Nephron progenitor cell (in vitro differentiated cells): Measurements from ENCODE around the gene ADARB2.
A peak's percentile ranks its signal among the peaks of the same experiment; 100 is the strongest.

Source experiments
- DNase-seq: peaks from one replicate; pipeline ENCODE4 v3.0.0; 2021
- H3K27ac Mint-ChIP-seq: 2 replicates; pipeline ENCODE4 v1.8.0; 2021; ENCODE audit warnings: mild to moderate bottlenecking, moderate library complexity, mixed read lengths
- H3K27me3 Mint-ChIP-seq: 2 replicates; pipeline ENCODE4 v1.8.0; 2021; ENCODE audit warnings: mild to moderate bottlenecking, low read depth, mixed read lengths; ENCODE audit not compliant: poor library complexity
- H3K36me3 Mint-ChIP-seq: 2 replicates; pipeline ENCODE4 v1.8.0; 2021; ENCODE audit warnings: low read depth, mixed read lengths
- H3K4me1 Mint-ChIP-seq: 2 replicates; pipeline ENCODE4 v1.8.0; 2021; ENCODE audit warnings: mixed read lengths
- H3K4me3 Mint-ChIP-seq: 2 replicates; pipeline ENCODE4 v1.8.0; 2021; ENCODE audit warnings: mild to moderate bottlenecking, moderate library complexity, mixed read lengths
- H3K9me3 Mint-ChIP-seq: 2 replicates; pipeline ENCODE4 v1.8.0; 2021; ENCODE audit warnings: mild to moderate bottlenecking, moderate library complexity, mixed read lengths
- TF ChIP-seq, protein P1 (sequence below): fragments of 200-600 bp; sonication (generic); IDR thresholded peaks from 2 replicates; pipeline ENCODE4 v1.5.0; 2021; ENCODE audit warnings: antibody characterized with exemption

The ADARB2 gene

DNA sequence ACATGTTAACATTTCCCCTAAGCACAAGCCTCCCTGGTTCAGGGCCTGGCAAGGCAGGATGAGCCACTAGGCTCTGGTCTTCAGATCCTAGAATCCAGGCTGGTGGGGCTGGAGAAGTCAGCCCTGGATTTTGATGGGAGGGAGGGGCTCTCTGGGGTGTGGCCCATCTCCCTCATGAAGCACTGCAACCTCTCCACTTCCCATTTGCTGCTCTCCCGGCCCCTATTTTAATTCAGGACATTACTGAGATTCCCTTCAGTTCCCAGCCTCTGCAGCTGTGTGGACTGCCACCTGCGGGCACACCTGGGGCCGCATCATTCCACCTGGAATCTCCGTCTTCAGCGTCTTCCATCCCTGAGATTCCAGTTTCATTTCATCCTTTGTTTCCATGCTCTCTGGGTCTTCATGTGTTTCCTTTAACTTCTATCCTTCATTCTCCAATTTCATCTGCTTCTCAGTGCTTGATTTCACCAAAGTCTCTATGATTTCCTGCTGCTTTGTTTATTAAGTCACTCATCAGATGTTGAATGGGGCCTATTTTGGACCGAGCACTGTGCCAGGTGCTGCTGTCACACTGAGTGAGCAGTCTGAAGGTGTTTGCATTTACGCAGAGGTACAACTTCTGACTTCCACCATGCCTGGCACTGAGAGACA lies 427.6 kb downstream of the ADARB2 start:
- Mint-ChIP-seq H3K4me1 (peaks cover 9% of the 10 kb centered on the region), H3K4me3 (no peak overlapping the region), H3K27me3 (peaks cover 19% of the 10 kb centered on the region), H3K9me3 (peaks cover 4% of the 10 kb centered on the region), H3K36me3 (no peaks in the 10 kb centered on the region), H3K27ac (no peak overlapping the region)
- no peak for DNase-seq
- TF ChIP-seq, protein P1, sequence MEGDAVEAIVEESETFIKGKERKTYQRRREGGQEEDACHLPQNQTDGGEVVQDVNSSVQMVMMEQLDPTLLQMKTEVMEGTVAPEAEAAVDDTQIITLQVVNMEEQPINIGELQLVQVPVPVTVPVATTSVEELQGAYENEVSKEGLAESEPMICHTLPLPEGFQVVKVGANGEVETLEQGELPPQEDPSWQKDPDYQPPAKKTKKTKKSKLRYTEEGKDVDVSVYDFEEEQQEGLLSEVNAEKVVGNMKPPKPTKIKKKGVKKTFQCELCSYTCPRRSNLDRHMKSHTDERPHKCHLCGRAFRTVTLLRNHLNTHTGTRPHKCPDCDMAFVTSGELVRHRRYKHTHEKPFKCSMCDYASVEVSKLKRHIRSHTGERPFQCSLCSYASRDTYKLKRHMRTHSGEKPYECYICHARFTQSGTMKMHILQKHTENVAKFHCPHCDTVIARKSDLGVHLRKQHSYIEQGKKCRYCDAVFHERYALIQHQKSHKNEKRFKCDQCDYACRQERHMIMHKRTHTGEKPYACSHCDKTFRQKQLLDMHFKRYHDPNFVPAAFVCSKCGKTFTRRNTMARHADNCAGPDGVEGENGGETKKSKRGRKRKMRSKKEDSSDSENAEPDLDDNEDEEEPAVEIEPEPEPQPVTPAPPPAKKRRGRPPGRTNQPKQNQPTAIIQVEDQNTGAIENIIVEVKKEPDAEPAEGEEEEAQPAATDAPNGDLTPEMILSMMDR: no peak

DNA sequence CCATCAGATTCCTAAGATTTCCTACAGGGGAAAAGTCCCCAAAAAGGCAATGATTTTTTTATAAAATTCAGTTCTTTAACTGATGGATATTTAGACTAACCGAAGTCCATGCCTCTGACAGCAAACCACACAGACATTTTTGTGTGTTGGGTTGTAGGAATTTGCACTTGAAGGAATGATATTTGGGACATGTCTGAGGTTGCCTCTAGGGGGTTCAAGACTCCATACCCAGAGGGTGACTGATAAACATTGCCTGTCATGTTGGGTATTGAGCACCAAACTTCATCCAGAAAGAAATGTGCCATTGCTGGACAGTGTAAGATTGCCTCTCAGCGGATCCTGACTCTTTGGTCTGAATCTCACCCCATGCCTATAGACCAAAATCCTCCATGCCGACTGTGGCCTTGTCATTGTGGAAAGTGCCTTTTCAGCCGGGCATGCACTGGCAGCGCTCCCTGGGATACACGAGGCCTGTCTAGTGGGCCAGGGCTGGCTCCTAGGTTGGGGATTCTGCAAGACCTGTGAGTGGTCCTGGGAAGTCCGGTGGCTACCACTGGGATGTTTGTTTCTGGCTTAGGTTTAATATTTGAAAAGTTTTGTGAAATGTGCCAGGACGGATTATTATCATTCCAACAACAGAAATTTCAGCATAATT lies 428.2 kb downstream of the ADARB2 start:
- H3K4me1 Mint-ChIP-seq: peaks cover 3% of the 10 kb centered on the region

DNA sequence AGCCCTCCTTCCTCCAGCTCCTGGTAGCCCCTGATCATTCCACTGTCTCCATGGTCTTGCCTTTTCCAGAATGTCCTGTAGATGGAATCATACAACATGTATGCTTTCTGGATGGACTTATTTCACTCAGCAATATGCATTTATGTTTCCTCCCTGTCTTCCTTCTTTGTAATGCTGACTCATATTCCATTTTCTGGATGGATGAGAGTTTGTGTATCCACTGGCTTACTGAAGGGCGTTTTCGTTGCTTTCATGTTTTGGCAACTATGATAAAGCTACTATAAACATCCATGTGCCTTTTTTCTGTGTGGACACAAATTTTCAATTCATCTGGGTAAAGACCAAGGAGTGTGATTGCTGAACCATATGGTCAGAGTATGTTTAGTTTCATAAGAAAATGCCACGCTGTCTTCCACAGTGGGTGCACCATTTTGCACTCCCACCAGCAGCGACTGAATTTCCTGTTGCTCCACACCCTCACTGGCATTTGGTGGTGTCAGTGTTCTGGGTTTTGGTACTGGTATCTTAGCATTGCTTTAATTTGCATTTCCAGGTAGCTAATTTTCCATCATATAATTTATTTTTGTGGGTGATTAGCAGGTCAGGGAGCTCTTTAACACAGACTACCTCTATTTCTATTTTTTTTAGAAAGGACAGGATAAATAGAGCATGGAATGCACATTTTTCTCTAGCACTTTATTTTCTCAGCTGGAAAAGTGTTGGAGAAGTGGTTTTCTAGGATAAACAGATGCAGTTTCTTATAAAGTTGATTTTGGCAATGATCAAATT lies 429.0 kb downstream of the ADARB2 start:
- H3K4me1 Mint-ChIP-seq: no peaks in the 10 kb centered on the region
- no peak for DNase-seq
- no peaks in the 10 kb centered on the region for H3K36me3 Mint-ChIP-seq
- H3K4me3 Mint-ChIP-seq: no peak overlapping the region
- peaks cover 13% of the 10 kb centered on the region for H3K27me3 Mint-ChIP-seq
- TF ChIP-seq, protein P1: no peak
- H3K27ac Mint-ChIP-seq: no peak overlapping the region
- H3K9me3 Mint-ChIP-seq: peaks cover 4% of the 10 kb centered on the region

More for the DNA sequence above, 428.2 kb downstream of the ADARB2 start:
- H3K9me3 Mint-ChIP-seq: peaks cover 4% of the 10 kb centered on the region
- H3K27ac Mint-ChIP-seq: no peak overlapping the region
- no peaks in the 10 kb centered on the region for H3K36me3 Mint-ChIP-seq
- TF ChIP-seq, protein P1: no peak
- peaks cover 14% of the 10 kb centered on the region for H3K27me3 Mint-ChIP-seq
- DNase-seq: no peak
- no peak overlapping the region for H3K4me3 Mint-ChIP-seq

DNA sequence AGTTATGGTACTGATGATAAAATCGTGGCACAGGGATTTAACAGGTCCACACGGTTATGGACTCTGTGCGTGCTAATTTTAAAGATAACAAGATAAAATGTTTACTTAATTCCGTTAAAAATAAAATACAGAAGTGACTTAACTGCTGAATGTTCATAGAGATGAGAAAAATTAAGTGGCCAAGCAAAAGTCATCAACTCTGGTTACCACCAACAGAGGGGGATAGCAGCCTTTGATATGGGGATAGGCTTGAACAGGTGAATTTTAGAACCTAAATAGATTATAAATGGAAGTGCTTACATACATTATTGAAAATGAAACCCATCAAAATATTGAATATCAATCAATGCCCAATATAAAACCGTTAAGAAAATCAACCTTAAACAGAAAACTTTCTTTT lies 436.2 kb downstream of the ADARB2 start:
- H3K4me3 Mint-ChIP-seq: peak overlapping the region; percentile 13

DNA sequence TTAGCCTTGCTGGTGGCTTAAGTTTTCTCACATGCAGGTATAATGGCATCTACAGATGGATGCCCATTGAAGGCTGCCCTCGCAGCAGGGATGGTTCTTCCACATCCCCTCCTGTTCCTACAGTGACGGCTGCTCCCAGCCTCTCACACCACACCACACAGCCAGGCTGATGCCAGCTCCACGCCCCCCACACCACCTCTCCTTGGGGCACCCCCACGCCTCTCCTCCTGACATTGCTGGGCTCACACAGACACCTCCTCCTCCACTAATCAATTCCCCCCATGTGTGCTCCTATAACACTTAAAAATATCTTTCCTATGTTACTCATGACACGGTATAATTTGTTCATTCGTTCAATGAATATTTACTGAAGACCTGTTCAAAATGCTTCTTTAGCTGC lies 437.1 kb downstream of the ADARB2 start:
- H3K36me3 Mint-ChIP-seq: no peaks in the 10 kb centered on the region
- peaks cover 10% of the 10 kb centered on the region for H3K9me3 Mint-ChIP-seq
- peaks cover 3% of the 10 kb centered on the region for H3K27me3 Mint-ChIP-seq
- peak overlapping the region; percentile 81 for H3K27ac Mint-ChIP-seq
- TF ChIP-seq, protein P1: no peak
- peaks cover 54% of the 10 kb centered on the region for H3K4me1 Mint-ChIP-seq
- DNase-seq: no peak
- H3K4me3 Mint-ChIP-seq: no peak overlapping the region

More for the DNA sequence above, 436.2 kb downstream of the ADARB2 start:
- peaks cover 3% of the 10 kb centered on the region for H3K27me3 Mint-ChIP-seq
- no peaks in the 10 kb centered on the region for H3K36me3 Mint-ChIP-seq
- DNase-seq: no peak
- H3K9me3 Mint-ChIP-seq: peaks cover 10% of the 10 kb centered on the region
- TF ChIP-seq, protein P1: no peak
- H3K27ac Mint-ChIP-seq: no peak overlapping the region
- peaks cover 45% of the 10 kb centered on the region for H3K4me1 Mint-ChIP-seq
